Endothelial cell of umbilical vein (primary cell): ENCODE results near the gene SLC35G6. TPM values are rescaled to one million over a fixed set of nuclear protein-coding genes. Genes with fewer than 3 reads are reported as not detected.

Experiments used
- BruUV-seq: library from RNA; stranded (reverse); fragments of 400-500 nt; replicated peaks from 2 replicates; lab custom pipeline; 2021; lab: Mats Ljungman, UMichigan
- CTCF ChIA-PET: fragments of 300-600, 350-600 bp; sonication (Branson Sonifier 250); formaldehyde crosslinking; loops from one replicate; lab custom pipeline; 2021; ENCODE audit warnings: antibody characterized with exemption, inconsistent platforms; lab: Charles Lee
- POLR2A ChIA-PET: fragments of 300-600, 350-600 bp; sonication (Branson Sonifier 250); formaldehyde crosslinking; loops from one replicate; lab custom pipeline; 2021; ENCODE audit warnings: antibody characterized with exemption, inconsistent platforms; lab: Charles Lee
- DNase-seq: peaks from one replicate; pipeline ENCODE4 v3.0.0-alpha.2; 2011; ENCODE audit warnings: low read depth, low spot score
- FAIRE-seq: peaks from 2 replicates; lab custom pipeline; 2011; peaks lifted over from hg19 to GRCh38; lab: Jason Lieb, UNC
- H2AFZ ChIP-seq: 2 replicates; pipeline ENCODE4 v1.6.0; 2012; ENCODE audit warnings: low read depth, low read length, control low read depth, inconsistent platforms
- H3K27ac ChIP-seq: 2 replicates; pipeline ENCODE4 v1.5.1; 2011; ENCODE audit warnings: low read depth, mild to moderate bottlenecking, control low read depth, low read length, moderate library complexity; ENCODE audit not compliant: insufficient read depth
- H3K27me3 ChIP-seq, 2 experiments: 2 replicates each; pipeline versions ENCODE4 v1.6.0 to v1.6.1; 2011; ENCODE audit warnings: low read length in 2 of 2, mixed read lengths in 1 of 2; ENCODE audit not compliant: control insufficient read depth in 2 of 2, insufficient read depth in 2 of 2
- H3K36me3 ChIP-seq, 2 experiments: 2 replicates in 1 of 2; 3 replicates in 1 of 2; pipeline ENCODE4 v1.5.1; 2011; ENCODE audit warnings: low read length in 2 of 2, mild to moderate bottlenecking in 1 of 2, moderate library complexity in 1 of 2; ENCODE audit not compliant: control insufficient read depth in 2 of 2, insufficient read depth in 2 of 2; ENCODE audit errors: extremely low read depth in 1 of 2
- H3K4me1 ChIP-seq: 3 replicates; pipeline ENCODE4 v1.5.1; 2011; ENCODE audit warnings: mild to moderate bottlenecking, low read length; ENCODE audit not compliant: control insufficient read depth, insufficient read depth; ENCODE audit errors: extremely low read depth
- H3K4me2 ChIP-seq: 2 replicates; pipeline ENCODE4 v1.6.1; 2011; ENCODE audit warnings: low read length, control low read depth, mixed read lengths; ENCODE audit not compliant: insufficient read depth
- H3K4me3 ChIP-seq, 3 experiments: fragments of 200-600 bp in 1 of 3; sonication (generic), shearing (Covaris generic) in 1 of 3; replicated peaks in 1 of 3; 2 replicates each; pipeline ENCODE4 v1.5.1; 2011 to 2016; ENCODE audit warnings: control low read depth in 3 of 3, low read length in 3 of 3, mild to moderate bottlenecking in 2 of 3, inconsistent platforms in 1 of 3, low read depth in 1 of 3, moderate library complexity in 1 of 3; ENCODE audit not compliant: insufficient read depth in 1 of 3
- H3K79me2 ChIP-seq: 2 replicates; pipeline ENCODE4 v1.6.0; 2012; ENCODE audit warnings: low read length, inconsistent platforms; ENCODE audit not compliant: control insufficient read depth, insufficient read depth
- H3K9ac ChIP-seq: replicated peaks from 2 replicates; pipeline ENCODE3; 2011; ENCODE audit warnings: low read length, control low read depth; ENCODE audit not compliant: insufficient read depth; ENCODE audit errors: extremely low read depth
- H3K9me1 ChIP-seq: replicated peaks from 3 replicates; pipeline ENCODE4 v1.6.0; 2011; ENCODE audit warnings: mild to moderate bottlenecking, low read length; ENCODE audit not compliant: control insufficient read depth, insufficient read depth; ENCODE audit errors: extremely low read depth
- H3K9me3 ChIP-seq: replicated peaks from 2 replicates; pipeline ENCODE4 v1.5.1; 2012; ENCODE audit warnings: low read length, inconsistent platforms; ENCODE audit not compliant: control insufficient read depth, insufficient read depth
- H4K20me1 ChIP-seq: replicated peaks from 2 replicates; pipeline ENCODE3; 2011; ENCODE audit warnings: mild to moderate bottlenecking, low read length; ENCODE audit not compliant: control insufficient read depth, insufficient read depth; ENCODE audit errors: extremely low read depth
- CTCF ChIP-seq, 2 donors: IDR thresholded peaks; 1 replicate in 1 of 2; 2 replicates in 1 of 2; pipeline ENCODE4 v1.5.1; 2011; ENCODE audit warnings: low read length in 2 of 2, mild to moderate bottlenecking in 2 of 2, moderate library complexity in 2 of 2, control low read depth in 1 of 2, inconsistent platforms in 1 of 2, low read depth in 1 of 2; ENCODE audit not compliant: insufficient read depth in 1 of 2; ENCODE audit errors: extremely low read depth in 1 of 2
- EZH2 ChIP-seq: IDR thresholded peaks from 2 replicates; pipeline ENCODE4 v1.6.1; 2012; ENCODE audit warnings: borderline replicate concordance, low read depth, mild to moderate bottlenecking, moderate library complexity, low read length, inconsistent platforms; ENCODE audit not compliant: severe bottlenecking
- FOS ChIP-seq: IDR thresholded peaks from 2 replicates; pipeline ENCODE4 v1.6.1; 2011; ENCODE audit warnings: mild to moderate bottlenecking, low read length, moderate library complexity, borderline replicate concordance; ENCODE audit not compliant: insufficient read depth
- GATA2 ChIP-seq: IDR thresholded peaks from 2 replicates; pipeline ENCODE4 v1.7.0; 2011; ENCODE audit warnings: low read depth, mild to moderate bottlenecking, moderate library complexity, mixed read lengths, low read length; ENCODE audit not compliant: insufficient read length, insufficient read depth
- JUN ChIP-seq: IDR thresholded peaks from 2 replicates; pipeline ENCODE4 v1.6.1; 2011; ENCODE audit warnings: borderline replicate concordance, low read depth; ENCODE audit not compliant: insufficient read length, insufficient read depth
- MAX ChIP-seq: IDR thresholded peaks from 2 replicates; pipeline ENCODE4 v1.6.1; 2011; ENCODE audit not compliant: insufficient read depth, insufficient read length
- MYC ChIP-seq: IDR thresholded peaks from one replicate; pipeline ENCODE4 v1.6.1; 2011; ENCODE audit warnings: mild to moderate bottlenecking, low read depth, low read length
- POLR2A ChIP-seq: IDR thresholded peaks from 2 replicates; pipeline ENCODE4 v1.6.1; 2012; ENCODE audit warnings: low read depth, mild to moderate bottlenecking, control low read depth, low read length
- POLR2AphosphoS5 ChIP-seq: IDR thresholded peaks from 2 replicates; pipeline ENCODE4 v1.6.1; 2012; ENCODE audit warnings: low read depth, mild to moderate bottlenecking, control low read depth, low read length, moderate library complexity; ENCODE audit not compliant: insufficient read depth
- dilution Hi-C: fragments of 300-500 bp; cut with MboI; formaldehyde crosslinking; loops from one replicate; pipeline ENCODE4 v1.15.0; 2019; ENCODE audit warnings: low sequenced_read_pairs; ENCODE audit not compliant: extremely low pct_ligation_motif_present
- intact Hi-C: fragments of 100-400 bp; cut with micrococcal nuclease; formaldehyde crosslinking; loops from one replicate; pipeline ENCODE4 v1.10.0; 2022
- polyA plus RNA-seq, 4 experiments: library from polyadenylated mRNA; depleted of rRNA in 3 of 4; stranded (reverse) in 3 of 4; unstranded in 1 of 4; fragments of >200 nt; gene quantifications; 2 replicates each; pipeline versions ENCODE4 v1.2.1 to v1.2.3, GENCODE V29; 2011 to 2012; ENCODE audit warnings: missing spikeins in 1 of 4
- total RNA-seq: library from RNA; stranded (reverse); gene quantifications from 2 replicates; pipeline ENCODE4 v1.2.3, GENCODE V29; 2021

SLC35G6 gene
- total and polyA plus RNA-seq, 2 donors (not counting 3 experiments of a cell fraction or from before 2014, with no cell fraction given): not detected

- dilution Hi-C loops: no loop called here
- DNase-seq (no peak), FAIRE-seq (no peak)
- no peaks in the 10 kb centered on the region for H3K27me3 ChIP-seq
- H3K9me3 ChIP-seq: no peaks in the 10 kb centered on the region
- no peak overlapping the region for H3K4me3 ChIP-seq
- ChIA-PET CTCF (interaction anchor here (0.9 to 3.5 kb wide), 3 partner anchors 49 to 79 kb away, joined by 3 to 29 read pairs (median 5); partner anchors contain the start of genes SENP3 and TNFSF13), POLR2A (no interaction called here)
- H2AFZ ChIP-seq: no peak overlapping the region
- no TSS peak for BruUV-seq
- H3K79me2 ChIP-seq: no peaks in the 10 kb centered on the region
- no peak overlapping the region for H3K4me2 ChIP-seq
- H3K4me1 ChIP-seq: no peaks in the 10 kb centered on the region
- H3K27ac ChIP-seq: no peak overlapping the region
- H4K20me1 ChIP-seq: no peaks in the 10 kb centered on the region
- TF ChIP-seq MAX: no peak
- no peak for TF ChIP-seq POLR2A
- no peak for TF ChIP-seq FOS
- H3K36me3 ChIP-seq: peaks cover 22 to 63% of the 10 kb centered on the region in 2 experiments
- H3K9me1 ChIP-seq: no peaks in the 10 kb centered on the region
- intact Hi-C loops: no loop called here
- H3K9ac ChIP-seq: no peak overlapping the region
Measured at GRCh38 chr17:7509937-7510336, 28.7 kb downstream of the SLC35G6 start.

GRCh38 chr17:7511108-7511507 is 29.9 kb downstream of the SLC35G6 start:
- no peak overlapping the region for H2AFZ ChIP-seq
- CTCF ChIA-PET: interaction anchor here (1.2 to 1.8 kb wide), 2 partner anchors 49 to 74 kb away, joined by 3 to 10 read pairs; no protein-coding TSS in a partner anchor
- BruUV-seq: no TSS peak
- H3K9ac ChIP-seq: no peak overlapping the region
- intact Hi-C loops: no loop called here
- no peaks in the 10 kb centered on the region for H3K27me3 ChIP-seq
- DNase-seq: no peak
- no peaks in the 10 kb centered on the region for H3K4me1 ChIP-seq
- POLR2A ChIA-PET: no interaction called here
- no peaks in the 10 kb centered on the region for H3K9me1 ChIP-seq
- TF ChIP-seq EZH2: no peak
- TF ChIP-seq FOS: no peak
- TF ChIP-seq GATA2: no peak
- no peak for TF ChIP-seq CTCF (IDR thresholded peaks at IDR 0.05; ENCODE audit: extremely low read depth in 1 of 2, insufficient read depth in 1 of 2, low read depth in 1 of 2, low read length in 2 of 2)
- TF ChIP-seq MYC: no peak
- TF ChIP-seq POLR2AphosphoS5: no peak
- TF ChIP-seq POLR2A: no peak
- TF ChIP-seq MAX: no peak
- no peak for TF ChIP-seq JUN
- H3K4me3 ChIP-seq: no peak overlapping the region
- no peak for FAIRE-seq
- H3K36me3 ChIP-seq: peaks cover 22 to 63% of the 10 kb centered on the region in 2 experiments
- no peak overlapping the region for H3K4me2 ChIP-seq
- H3K27ac ChIP-seq: no peak overlapping the region
- dilution Hi-C loops: no loop called here
- H3K79me2 ChIP-seq: no peaks in the 10 kb centered on the region
- H4K20me1 ChIP-seq: no peaks in the 10 kb centered on the region
- no peaks in the 10 kb centered on the region for H3K9me3 ChIP-seq
